Endodermal cell (in vitro differentiated cells): ENCODE data around the gene FMNL2. TPM values are rescaled to one million over a fixed set of nuclear protein-coding genes. Genes with fewer than 3 reads are reported as not detected.
"Not testable (repeated sequence)": the region's sequence is repeated elsewhere in the genome, so short reads cannot be mapped to it uniquely, and the experiment has no call there.

ENCODE experiments used
- DNase-seq: peaks from one replicate; pipeline ENCODE4 v3.0.0-alpha.2; 2017
- H3K27ac ChIP-seq: 2 replicates; pipeline ENCODE4 v1.5.1; 2013; ENCODE audit warnings: mild to moderate bottlenecking, low read depth, low read length, moderate library complexity
- H3K27me3 ChIP-seq: 2 replicates; pipeline ENCODE4 v1.6.1; 2013; ENCODE audit warnings: mild to moderate bottlenecking, low read length, moderate library complexity; ENCODE audit not compliant: insufficient read depth, control insufficient read depth, poor library complexity, severe bottlenecking
- H3K36me3 ChIP-seq: 2 replicates; pipeline ENCODE4 v1.7.0; 2013; ENCODE audit warnings: mild to moderate bottlenecking, low read length, moderate library complexity; ENCODE audit not compliant: control insufficient read depth, insufficient read depth
- H3K4me1 ChIP-seq: one replicate; pipeline ENCODE4 v1.7.0; 2013; ENCODE audit warnings: low read length; ENCODE audit not compliant: control insufficient read depth, insufficient read depth
- H3K4me3 ChIP-seq: 2 replicates; pipeline ENCODE4 v1.5.1; 2013; ENCODE audit warnings: mild to moderate bottlenecking, low read length, moderate library complexity
- H3K9ac ChIP-seq: 2 replicates; pipeline ENCODE4 v1.6.1; 2013; ENCODE audit warnings: mild to moderate bottlenecking, low read length, moderate library complexity; ENCODE audit not compliant: poor library complexity, severe bottlenecking; ENCODE audit errors: extremely low read depth
- H3K9me3 ChIP-seq: 2 replicates; pipeline ENCODE4 v1.6.1; 2013; ENCODE audit warnings: mild to moderate bottlenecking, low read length, moderate library complexity; ENCODE audit not compliant: control insufficient read depth
- H3K27ac Mint-ChIP-seq: 2 replicates; pipeline ENCODE4 v1.8.0; 2020; ENCODE audit warnings: mixed read lengths
- H3K27me3 Mint-ChIP-seq: 2 replicates; pipeline ENCODE4 v1.8.0; 2021; ENCODE audit warnings: mild to moderate bottlenecking, mixed read lengths; ENCODE audit not compliant: insufficient read depth
- H3K36me3 Mint-ChIP-seq: 2 replicates; pipeline ENCODE4 v1.8.0; 2020; ENCODE audit warnings: low read depth, mixed read lengths
- H3K4me1 Mint-ChIP-seq: 2 replicates; pipeline ENCODE4 v1.8.0; 2020; ENCODE audit warnings: mixed read lengths
- H3K4me3 Mint-ChIP-seq: 2 replicates; pipeline ENCODE4 v1.8.0; 2020; ENCODE audit warnings: mild to moderate bottlenecking, moderate library complexity, mixed read lengths
- H3K9me3 Mint-ChIP-seq: 2 replicates; pipeline ENCODE4 v1.8.0; 2020; ENCODE audit warnings: mild to moderate bottlenecking, mixed read lengths
- WGBS, 2 experiments: methylation state at CpG; one replicate each; pipeline versions ENCODE4 v1.1.5 to v1.1.7; 2013; ENCODE audit warnings: missing lambda C conversion rate in 2 of 2, mixed read lengths in 1 of 2; ENCODE audit not compliant: insufficient coverage in 1 of 2, insufficient read length in 1 of 2; 5-methylcytosine and 5-hydroxymethylcytosine counted together
- total RNA-seq, 2 donors: library from RNA; stranded (reverse); fragmentation: NEBNext Ultra II Directional in 1 of 2; extraction: Animal tissue kit (Norgen Biotek cat#: 25700) in 1 of 2; gene quantifications; 2 replicates in 1 of 2; 3 replicates in 1 of 2; pipeline ENCODE4 v1.2.1, GENCODE V29; 2021
- TF ChIP-seq, protein P1 (sequence below): fragments of 200-600 bp; sonication (generic); conservative IDR thresholded peaks from 2 replicates; pipeline ENCODE4 v1.5.0; 2021; ENCODE audit warnings: antibody characterized with exemption, mild to moderate bottlenecking

The FMNL2 gene
- total RNA-seq, 2 donors from 2014 or later = 49.4 to 51.8 TPM

DNA sequence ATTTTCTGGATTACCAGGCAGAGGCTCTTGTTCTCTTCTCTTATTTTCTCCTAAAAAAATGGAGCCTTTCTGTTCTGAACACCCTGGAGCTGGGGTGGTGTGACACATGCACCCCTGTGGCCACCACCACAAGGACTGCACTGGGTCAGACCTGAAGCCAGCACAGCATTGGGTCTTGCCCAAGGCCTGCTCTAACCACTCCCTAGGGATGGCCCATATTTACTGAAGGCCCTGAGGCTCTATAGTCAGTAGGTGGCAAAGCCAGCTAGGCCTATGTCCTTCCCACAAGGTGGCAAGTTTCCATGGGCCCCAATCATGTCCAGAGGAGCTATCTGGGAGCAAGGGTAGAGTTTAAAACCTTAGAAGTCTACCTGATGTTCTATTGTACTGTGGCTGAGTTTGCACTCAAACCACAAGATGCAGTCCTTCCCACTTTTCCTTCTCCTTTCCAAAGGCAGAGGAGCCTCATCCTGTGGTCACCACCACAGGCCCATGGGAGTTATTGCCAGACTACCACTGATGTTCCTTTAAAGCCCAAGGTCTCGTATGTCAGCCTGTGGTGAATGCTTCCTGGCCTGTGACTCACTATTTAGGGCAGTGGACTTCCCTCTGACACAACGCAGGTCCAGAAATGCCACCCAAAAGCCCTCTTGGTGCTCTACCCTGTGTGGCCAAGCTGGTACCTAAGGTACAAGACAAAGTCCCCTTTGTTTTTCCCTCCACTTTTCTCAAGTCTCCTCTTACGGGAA, 15.0 kb upstream of the FMNL2 start:
- H3K27ac Mint-ChIP-seq = no peak overlapping the region
- TF ChIP-seq, protein P1, sequence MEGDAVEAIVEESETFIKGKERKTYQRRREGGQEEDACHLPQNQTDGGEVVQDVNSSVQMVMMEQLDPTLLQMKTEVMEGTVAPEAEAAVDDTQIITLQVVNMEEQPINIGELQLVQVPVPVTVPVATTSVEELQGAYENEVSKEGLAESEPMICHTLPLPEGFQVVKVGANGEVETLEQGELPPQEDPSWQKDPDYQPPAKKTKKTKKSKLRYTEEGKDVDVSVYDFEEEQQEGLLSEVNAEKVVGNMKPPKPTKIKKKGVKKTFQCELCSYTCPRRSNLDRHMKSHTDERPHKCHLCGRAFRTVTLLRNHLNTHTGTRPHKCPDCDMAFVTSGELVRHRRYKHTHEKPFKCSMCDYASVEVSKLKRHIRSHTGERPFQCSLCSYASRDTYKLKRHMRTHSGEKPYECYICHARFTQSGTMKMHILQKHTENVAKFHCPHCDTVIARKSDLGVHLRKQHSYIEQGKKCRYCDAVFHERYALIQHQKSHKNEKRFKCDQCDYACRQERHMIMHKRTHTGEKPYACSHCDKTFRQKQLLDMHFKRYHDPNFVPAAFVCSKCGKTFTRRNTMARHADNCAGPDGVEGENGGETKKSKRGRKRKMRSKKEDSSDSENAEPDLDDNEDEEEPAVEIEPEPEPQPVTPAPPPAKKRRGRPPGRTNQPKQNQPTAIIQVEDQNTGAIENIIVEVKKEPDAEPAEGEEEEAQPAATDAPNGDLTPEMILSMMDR = no peak
- H3K36me3 Mint-ChIP-seq = no peaks in the 10 kb centered on the region
- Histone ChIP-seq H3K4me1 (no peaks in the 10 kb centered on the region), H3K27ac (no peak overlapping the region), H3K27me3 (no peaks in the 10 kb centered on the region), H3K9ac (no peak overlapping the region), H3K36me3 (no peaks in the 10 kb centered on the region), H3K9me3 (peaks cover 6% of the 10 kb centered on the region), H3K4me3 (no peak overlapping the region)
- H3K9me3 Mint-ChIP-seq = no peaks in the 10 kb centered on the region
- DNase-seq = no peak
- H3K4me1 Mint-ChIP-seq = no peaks in the 10 kb centered on the region
- H3K27me3 Mint-ChIP-seq = no peaks in the 10 kb centered on the region
- no peak overlapping the region for H3K4me3 Mint-ChIP-seq
- 94 to 100% methylated on average over 3 of the region's 3 CpGs for WGBS, 2 experiments

- H3K4me1 ChIP-seq = no peaks in the 10 kb centered on the region
- no peak overlapping the region for H3K4me3 Mint-ChIP-seq
- H3K27me3 ChIP-seq = no peaks in the 10 kb centered on the region
- H3K36me3 ChIP-seq = no peaks in the 10 kb centered on the region
- DNase-seq = no peak
- no peak overlapping the region for H3K27ac Mint-ChIP-seq
- WGBS, 2 experiments = 90 to 98% methylated on average over 4 to 5 of the region's 5 CpGs
- no peak overlapping the region for H3K4me3 ChIP-seq
- H3K9ac ChIP-seq = no peak overlapping the region
- no peaks in the 10 kb centered on the region for H3K9me3 Mint-ChIP-seq
- no peaks in the 10 kb centered on the region for H3K4me1 Mint-ChIP-seq
- H3K27me3 Mint-ChIP-seq = no peaks in the 10 kb centered on the region
- TF ChIP-seq, protein P1 = no peak
- H3K36me3 Mint-ChIP-seq = no peaks in the 10 kb centered on the region
- no peak overlapping the region for H3K27ac ChIP-seq
- no peaks in the 10 kb centered on the region for H3K9me3 ChIP-seq
Observed at GRCh38 chr2:152320814-152321213, 14.2 kb upstream of the FMNL2 start.

GRCh38 chr2:152322222-152322621, 12.8 kb upstream of the FMNL2 start:
- 88% methylated on average over 4 of the region's 4 CpGs; no CpG with 5 or more reads in 1 of the 2 experiments for WGBS, 2 experiments
- Histone ChIP-seq H3K4me1 (no peaks in the 10 kb centered on the region), H3K36me3 (no peaks in the 10 kb centered on the region), H3K4me3 (no peak overlapping the region), H3K9me3 (no peaks in the 10 kb centered on the region), H3K27me3 (no peaks in the 10 kb centered on the region), H3K27ac (no peak overlapping the region), H3K9ac (no peak overlapping the region)
- Mint-ChIP-seq H3K4me3 (no peak overlapping the region), H3K4me1 (no peaks in the 10 kb centered on the region), H3K27me3 (no peaks in the 10 kb centered on the region), H3K9me3 (no peaks in the 10 kb centered on the region), H3K36me3 (no peaks in the 10 kb centered on the region), H3K27ac (no peak overlapping the region)
- TF ChIP-seq, protein P1 = no peak
- no peak for DNase-seq

DNA sequence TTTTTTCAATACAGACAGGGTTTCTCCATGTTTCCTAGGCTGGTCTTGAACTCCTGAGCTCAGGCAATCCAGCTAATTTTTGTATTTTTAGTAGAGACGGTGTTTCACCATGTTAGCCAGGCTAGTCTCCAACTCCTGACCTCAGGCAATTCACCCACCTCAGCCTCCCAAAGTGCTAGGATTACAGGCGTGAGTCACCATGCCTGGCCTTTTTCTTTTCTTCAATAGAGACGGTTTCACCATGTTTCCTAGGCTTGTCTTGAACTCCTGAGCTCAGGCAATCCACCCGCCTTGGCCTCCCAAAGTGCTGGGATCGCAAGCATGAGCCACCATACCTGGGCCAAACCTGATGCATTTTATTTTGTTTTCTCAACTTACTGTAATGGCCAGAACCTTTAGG, 9.8 kb upstream of the FMNL2 start:
- not testable (repeated sequence) for H3K4me3 ChIP-seq, H3K27me3 Mint-ChIP-seq, H3K4me1 ChIP-seq, H3K36me3 Mint-ChIP-seq, H3K36me3 ChIP-seq, H3K4me3 Mint-ChIP-seq, H3K27ac Mint-ChIP-seq, H3K4me1 Mint-ChIP-seq, H3K9me3 Mint-ChIP-seq, H3K27ac ChIP-seq, H3K9ac ChIP-seq, H3K9me3 ChIP-seq, H3K27me3 ChIP-seq, DNase-seq
- 91 to 92% methylated on average over 5 of the region's 5 CpGs for WGBS, 2 experiments
